Cardiac fibroblast (primary cell): ENCODE results near the gene SAMM50.

Source experiments
- DNase-seq, 2 donors: peaks; one replicate each; pipeline versions ENCODE4 v3.0.0 to v3.0.0-alpha.2; 2010; ENCODE audit warnings: low read depth in 2 of 2
- H3K4me3 ChIP-seq, 2 donors: replicated peaks in 1 of 2; 1 replicate in 1 of 2; 2 replicates in 1 of 2; pipeline ENCODE4 v1.5.1; 2011; ENCODE audit warnings: low read depth in 2 of 2, low read length in 2 of 2, mild to moderate bottlenecking in 2 of 2, moderate library complexity in 1 of 2
- CTCF ChIP-seq: IDR thresholded peaks from one replicate; pipeline ENCODE4 v1.5.1; 2011; ENCODE audit warnings: low read depth, mild to moderate bottlenecking, low read length, inconsistent platforms

The SAMM50 gene

GRCh38 chr22:44039566-44040171 lies 84.4 kb downstream of the SAMM50 start:
- H3K4me3 ChIP-seq: no peak overlapping the region
- no peak for TF ChIP-seq CTCF
- no peak for DNase-seq

GRCh38 chr22:44042249-44043218 lies 87.3 kb downstream of the SAMM50 start:
- H3K4me3 ChIP-seq: no peak overlapping the region
- DNase-seq: no peak
- no peak for TF ChIP-seq CTCF

- H3K4me3 ChIP-seq: no peak overlapping the region
- peak in 1 of 2 donors; percentile 74 for DNase-seq
Measured at GRCh38 chr22:44045145-44045544, 89.9 kb downstream of the SAMM50 start.

More at GRCh38 chr22:44045145-44045544, 89.9 kb downstream of the SAMM50 start:
- TF ChIP-seq CTCF: no peak
